ENCODE data around the gene GBP3. TPM values are rescaled to one million over a fixed set of nuclear protein-coding genes. Genes with fewer than 3 reads are reported as not detected.

The GBP3 gene
- total RNA-seq, 1 experiment from 2014 or later: 1.2 TPM

DNA sequence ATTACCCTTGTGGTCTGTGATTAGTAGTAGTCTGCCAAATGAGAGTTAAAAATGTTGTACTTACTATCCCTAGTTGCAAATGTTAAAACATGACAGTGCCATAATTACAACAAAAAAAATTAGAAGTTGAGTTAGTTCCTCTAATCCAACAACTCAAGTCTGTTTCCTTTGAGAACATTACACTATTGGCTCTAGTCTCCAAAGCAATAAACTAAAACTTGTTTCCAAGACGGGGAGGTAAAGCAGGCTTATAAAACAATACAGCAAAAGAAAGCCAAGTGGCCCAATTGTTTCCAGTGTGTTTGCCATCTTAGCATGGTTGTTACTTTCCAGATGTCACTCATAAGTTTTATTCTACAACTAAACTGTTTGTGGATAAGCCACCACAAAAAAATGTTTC, 41.8 kb downstream of the GBP3 start:
- Histone ChIP-seq H3K9me3 (ENCODE audit: control insufficient read depth in 1 of 2, insufficient read depth in 1 of 2, low read depth in 1 of 2, low read length in 2 of 2) (no peaks in the 10 kb centered on the region), H3K4me2 (ENCODE audit: low read length) (no peak overlapping the region), H3K36me3 (ENCODE audit: control insufficient read depth in 1 of 2, insufficient read depth in 2 of 2, low read length in 2 of 2) (no peaks in the 10 kb centered on the region), H3K9me2 (ENCODE audit: insufficient read depth) (no peaks in the 10 kb centered on the region), H3K27ac (ENCODE audit: low read depth, low read length) (no peak overlapping the region), H3K27me3 (ENCODE audit: insufficient read depth, low read length) (no peaks in the 10 kb centered on the region), H3K4me1 (ENCODE audit: control insufficient read depth in 1 of 2, insufficient read depth in 2 of 2, low read length in 2 of 2) (peaks cover 17 to 21% of the 10 kb centered on the region in 2 experiments), H3K4me3 (replicated peaks in 1 of 2; ENCODE audit: low read depth in 1 of 2, low read length in 2 of 2) (no peak overlapping the region), H3K9ac (ENCODE audit: low read length) (no peak overlapping the region), H2AFZ (ENCODE audit: low read depth, low read length, poor library complexity, severe bottlenecking) (no peak overlapping the region), H3K79me2 (ENCODE audit: insufficient read depth, low read length) (peaks cover 69% of the 10 kb centered on the region), H4K20me1 (ENCODE audit: insufficient read depth) (peaks cover 4% of the 10 kb centered on the region; the same call in 1 of the 2 replicates)
- intact Hi-C loops (cut with micrococcal nuclease): loop anchor here (5.0 kb wide), 1 partner anchor 244 kb away; no protein-coding TSS in a partner anchor
- ChIA-PET RAD21 (ENCODE audit: low non-redundant PET in 1 of 2, low total read pairs in 2 of 2, uncharacterized antibody in 2 of 2, unreplicated experiment in 2 of 2) (no interaction called here), POLR2A (no interaction called here), CTCF (no interaction called here)
- ATAC-seq: no peak
- no TSS peak for BruUV-seq (replicated peaks)
- no peak for TF ChIP-seq SP1 (IDR thresholded peaks at IDR 0.05; ENCODE audit: low read depth)
- no peak for TF ChIP-seq RAD21 (IDR thresholded peaks at IDR 0.05; ENCODE audit: low read depth)
- no peak for TF ChIP-seq MAX (IDR thresholded peaks at IDR 0.05)
- TF ChIP-seq SRF (IDR thresholded peaks at IDR 0.05; ENCODE audit: low read depth): no peak
- TF ChIP-seq EGR1 (IDR thresholded peaks at IDR 0.05; ENCODE audit: low read depth): no peak
- no peak for TF ChIP-seq ZNF274 (IDR thresholded peaks at IDR 0.05; ENCODE audit: low read depth, low read length)
- no peak for TF ChIP-seq JUND (IDR thresholded peaks at IDR 0.05)
- TF ChIP-seq, protein P1, sequence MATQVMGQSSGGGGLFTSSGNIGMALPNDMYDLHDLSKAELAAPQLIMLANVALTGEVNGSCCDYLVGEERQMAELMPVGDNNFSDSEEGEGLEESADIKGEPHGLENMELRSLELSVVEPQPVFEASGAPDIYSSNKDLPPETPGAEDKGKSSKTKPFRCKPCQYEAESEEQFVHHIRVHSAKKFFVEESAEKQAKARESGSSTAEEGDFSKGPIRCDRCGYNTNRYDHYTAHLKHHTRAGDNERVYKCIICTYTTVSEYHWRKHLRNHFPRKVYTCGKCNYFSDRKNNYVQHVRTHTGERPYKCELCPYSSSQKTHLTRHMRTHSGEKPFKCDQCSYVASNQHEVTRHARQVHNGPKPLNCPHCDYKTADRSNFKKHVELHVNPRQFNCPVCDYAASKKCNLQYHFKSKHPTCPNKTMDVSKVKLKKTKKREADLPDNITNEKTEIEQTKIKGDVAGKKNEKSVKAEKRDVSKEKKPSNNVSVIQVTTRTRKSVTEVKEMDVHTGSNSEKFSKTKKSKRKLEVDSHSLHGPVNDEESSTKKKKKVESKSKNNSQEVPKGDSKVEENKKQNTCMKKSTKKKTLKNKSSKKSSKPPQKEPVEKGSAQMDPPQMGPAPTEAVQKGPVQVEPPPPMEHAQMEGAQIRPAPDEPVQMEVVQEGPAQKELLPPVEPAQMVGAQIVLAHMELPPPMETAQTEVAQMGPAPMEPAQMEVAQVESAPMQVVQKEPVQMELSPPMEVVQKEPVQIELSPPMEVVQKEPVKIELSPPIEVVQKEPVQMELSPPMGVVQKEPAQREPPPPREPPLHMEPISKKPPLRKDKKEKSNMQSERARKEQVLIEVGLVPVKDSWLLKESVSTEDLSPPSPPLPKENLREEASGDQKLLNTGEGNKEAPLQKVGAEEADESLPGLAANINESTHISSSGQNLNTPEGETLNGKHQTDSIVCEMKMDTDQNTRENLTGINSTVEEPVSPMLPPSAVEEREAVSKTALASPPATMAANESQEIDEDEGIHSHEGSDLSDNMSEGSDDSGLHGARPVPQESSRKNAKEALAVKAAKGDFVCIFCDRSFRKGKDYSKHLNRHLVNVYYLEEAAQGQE (IDR thresholded peaks at IDR 0.05; ENCODE audit: low read depth): no peak
- no peak for TF ChIP-seq ZFX (IDR thresholded peaks at IDR 0.05)
- no peak for TF ChIP-seq YY1 (IDR thresholded peaks at IDR 0.05; ENCODE audit: extremely low read depth, insufficient replicate concordance, low read depth, low read length)
- TF ChIP-seq, protein P2, sequence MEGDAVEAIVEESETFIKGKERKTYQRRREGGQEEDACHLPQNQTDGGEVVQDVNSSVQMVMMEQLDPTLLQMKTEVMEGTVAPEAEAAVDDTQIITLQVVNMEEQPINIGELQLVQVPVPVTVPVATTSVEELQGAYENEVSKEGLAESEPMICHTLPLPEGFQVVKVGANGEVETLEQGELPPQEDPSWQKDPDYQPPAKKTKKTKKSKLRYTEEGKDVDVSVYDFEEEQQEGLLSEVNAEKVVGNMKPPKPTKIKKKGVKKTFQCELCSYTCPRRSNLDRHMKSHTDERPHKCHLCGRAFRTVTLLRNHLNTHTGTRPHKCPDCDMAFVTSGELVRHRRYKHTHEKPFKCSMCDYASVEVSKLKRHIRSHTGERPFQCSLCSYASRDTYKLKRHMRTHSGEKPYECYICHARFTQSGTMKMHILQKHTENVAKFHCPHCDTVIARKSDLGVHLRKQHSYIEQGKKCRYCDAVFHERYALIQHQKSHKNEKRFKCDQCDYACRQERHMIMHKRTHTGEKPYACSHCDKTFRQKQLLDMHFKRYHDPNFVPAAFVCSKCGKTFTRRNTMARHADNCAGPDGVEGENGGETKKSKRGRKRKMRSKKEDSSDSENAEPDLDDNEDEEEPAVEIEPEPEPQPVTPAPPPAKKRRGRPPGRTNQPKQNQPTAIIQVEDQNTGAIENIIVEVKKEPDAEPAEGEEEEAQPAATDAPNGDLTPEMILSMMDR (IDR thresholded peaks at IDR 0.05 in 2 of 3, conservative IDR thresholded peaks at IDR 0.05 in 1 of 3; ENCODE audit: borderline replicate concordance in 1 of 3, insufficient read depth in 1 of 3, low read depth in 2 of 3, low read length in 2 of 3): no peak
- no peak for TF ChIP-seq TCF7L2 (IDR thresholded peaks at IDR 0.05; ENCODE audit: borderline replicate concordance, extremely low read depth, insufficient read depth, insufficient read length)
- no peak for DNase-seq (ENCODE audit: low read depth, low spot score)

Data from HCT116 (cell line).